HCT116 (cell line): ENCODE results near the gene PRRX2. TPM values are rescaled to one million over a fixed set of nuclear protein-coding genes. Genes with fewer than 3 reads are reported as not detected.

Source experiments
- ATAC-seq: fragments of 200-7000 bp; cut with Tn5 transposase; 2 replicates; pipeline ENCODE4 v1.9.1; 2020; ENCODE audit warnings: mild to moderate bottlenecking, moderate library complexity
- BruUV-seq: library from RNA; stranded (reverse); fragments of 400-500 nt; replicated peaks from 2 replicates; lab custom pipeline; 2021; lab: Mats Ljungman, UMichigan
- CTCF ChIA-PET: fragments of 300-600 bp; sonication (Branson Sonifier 250); formaldehyde crosslinking; loops from one replicate; lab custom pipeline; 2021; ENCODE audit warnings: antibody characterized with exemption; lab: Charles Lee
- POLR2A ChIA-PET: fragments of 300-600, 350-600 bp; sonication (Branson Sonifier 250); formaldehyde crosslinking; loops from one replicate; lab custom pipeline; 2021; ENCODE audit warnings: antibody characterized with exemption; lab: Charles Lee
- RAD21 ChIA-PET, 2 experiments: fragments of 300-600 bp; sonication (Branson Sonifier 250); formaldehyde crosslinking; loops; one replicate each; lab custom pipeline; 2023; ENCODE audit warnings: low total read pairs in 2 of 2; ENCODE audit not compliant: uncharacterized antibody in 2 of 2, unreplicated experiment in 2 of 2, low non-redundant PET in 1 of 2; lab: Charles Lee
- DNase-seq: peaks from one replicate; pipeline ENCODE4 v3.0.0-alpha.2; 2010; ENCODE audit warnings: low read depth, low spot score
- H2AFZ ChIP-seq: fragments of 200-600 bp; shearing (Covaris generic), sonication (generic); 2 replicates; pipeline ENCODE4 v1.6.1; 2017; ENCODE audit warnings: low read depth, mixed run types, mixed read lengths, antibody characterized with exemption, low read length; ENCODE audit not compliant: poor library complexity, severe bottlenecking
- H3K27ac ChIP-seq: 2 replicates; pipeline ENCODE4 v1.5.1; 2012; ENCODE audit warnings: low read depth, low read length
- H3K27me3 ChIP-seq: fragments of 200-600 bp; sonication (generic); 2 replicates; pipeline ENCODE4 v1.6.1; 2016; ENCODE audit warnings: mixed run types, low read length, mixed read lengths; ENCODE audit not compliant: insufficient read depth
- H3K36me3 ChIP-seq, 2 experiments: fragments of 200-500 bp in 1 of 2; fragments of 200-600 bp in 1 of 2; sonication (Bioruptor generic) in 1 of 2; sonication (generic) in 1 of 2; 2 replicates each; pipeline versions ENCODE4 v1.5.1 to v1.6.1; 2014 to 2016; ENCODE audit warnings: low read length in 2 of 2, inconsistent platforms in 1 of 2, mixed read lengths in 1 of 2, mixed run types in 1 of 2; ENCODE audit not compliant: insufficient read depth in 2 of 2, control insufficient read depth in 1 of 2
- H3K4me1 ChIP-seq, 2 experiments: fragments of 200-600 bp in 1 of 2; sonication (generic) in 1 of 2; 2 replicates each; pipeline versions ENCODE4 v1.5.1 to v1.6.1; 2012 to 2017; ENCODE audit warnings: low read length in 2 of 2, inconsistent platforms in 1 of 2, mild to moderate bottlenecking in 1 of 2, mixed read lengths in 1 of 2, mixed run types in 1 of 2, moderate library complexity in 1 of 2; ENCODE audit not compliant: insufficient read depth in 2 of 2, control insufficient read depth in 1 of 2
- H3K4me2 ChIP-seq: fragments of 200-600 bp; sonication (generic); 2 replicates; pipeline ENCODE4 v1.6.1; 2017; ENCODE audit warnings: mixed run types, low read length, mixed read lengths
- H3K4me3 ChIP-seq, 2 experiments: fragments of 200-600 bp in 1 of 2; sonication (generic) in 1 of 2; replicated peaks in 1 of 2; 2 replicates each; pipeline ENCODE4 v1.5.1; 2011 to 2016; ENCODE audit warnings: low read length in 2 of 2, control low read depth in 1 of 2, low read depth in 1 of 2, mild to moderate bottlenecking in 1 of 2, mixed read lengths in 1 of 2, mixed run types in 1 of 2
- H3K79me2 ChIP-seq: fragments of 200-600 bp; sonication (generic); 2 replicates; pipeline ENCODE4 v1.6.1; 2017; ENCODE audit warnings: mild to moderate bottlenecking, mixed run types, low read length, moderate library complexity, mixed read lengths; ENCODE audit not compliant: insufficient read depth
- H3K9ac ChIP-seq: fragments of 200-600 bp; sonication (generic); 2 replicates; pipeline ENCODE4 v1.6.1; 2016; ENCODE audit warnings: low read length, mixed read lengths
- H3K9me2 ChIP-seq: fragments of 200-600 bp; sonication (generic), shearing (Covaris generic); 2 replicates; pipeline ENCODE4 v1.6.1; 2017; ENCODE audit warnings: mixed run types, mild to moderate bottlenecking, moderate library complexity; ENCODE audit not compliant: insufficient read depth
- H3K9me3 ChIP-seq, 2 experiments: fragments of 200-500 bp in 1 of 2; fragments of 200-600 bp in 1 of 2; sonication (Bioruptor generic) in 1 of 2; sonication (generic) in 1 of 2; 2 replicates each; pipeline ENCODE4 v1.6.1; 2014 to 2017; ENCODE audit warnings: low read length in 2 of 2, mixed read lengths in 2 of 2, inconsistent platforms in 1 of 2, low read depth in 1 of 2, mild to moderate bottlenecking in 1 of 2, mixed run types in 1 of 2, moderate library complexity in 1 of 2; ENCODE audit not compliant: control insufficient read depth in 1 of 2, insufficient read depth in 1 of 2
- H4K20me1 ChIP-seq: fragments of 200-600 bp; sonication (generic), shearing (Covaris generic); 2 replicates; pipeline ENCODE4 v1.6.1; 2017; ENCODE audit warnings: mixed run types, mild to moderate bottlenecking, moderate library complexity; ENCODE audit not compliant: insufficient read depth
- ATF3 ChIP-seq: IDR thresholded peaks from 2 replicates; pipeline ENCODE4 v1.6.1; 2012
- CBX3 ChIP-seq: IDR thresholded peaks from 2 replicates; pipeline ENCODE4 v1.6.1; 2012; ENCODE audit warnings: low read depth
- CEBPB ChIP-seq: IDR thresholded peaks from 2 replicates; pipeline ENCODE4 v1.6.1; 2012; ENCODE audit warnings: low read depth
- EZH2 ChIP-seq: fragments of 200-600 bp; sonication (generic); IDR thresholded peaks from 2 replicates; pipeline ENCODE4 v1.6.1; 2017; ENCODE audit warnings: antibody characterized with exemption, mixed run types
- EZH2phosphoT487 ChIP-seq: fragments of 200-600 bp; IDR thresholded peaks from 2 replicates; pipeline ENCODE4 v1.6.1; 2018; ENCODE audit warnings: antibody characterized with exemption, borderline replicate concordance
- FOSL1 ChIP-seq: IDR thresholded peaks from 2 replicates; pipeline ENCODE4 v1.6.1; 2012; ENCODE audit warnings: low read depth
- JUND ChIP-seq: IDR thresholded peaks from 2 replicates; pipeline ENCODE4 v1.6.1; 2012
- MAX ChIP-seq: IDR thresholded peaks from 2 replicates; pipeline ENCODE4 v1.6.1; 2012
- POLR2A ChIP-seq: IDR thresholded peaks from 2 replicates; pipeline ENCODE4 v1.7.0; 2011; ENCODE audit warnings: borderline replicate concordance; ENCODE audit not compliant: insufficient read depth, insufficient read length; ENCODE audit errors: extremely low read depth
- POLR2AphosphoS5 ChIP-seq: IDR thresholded peaks from 2 replicates; pipeline ENCODE4 v1.6.1; 2011; ENCODE audit warnings: mild to moderate bottlenecking, low read depth, low read length, moderate library complexity
- RAD21 ChIP-seq: IDR thresholded peaks from 2 replicates; pipeline ENCODE4 v1.6.1; 2012; ENCODE audit warnings: low read depth, mild to moderate bottlenecking
- REST ChIP-seq: IDR thresholded peaks from 2 replicates; pipeline ENCODE4 v1.6.1; 2012; ENCODE audit warnings: low read depth
- SIN3A ChIP-seq: IDR thresholded peaks from 2 replicates; pipeline ENCODE4 v1.6.1; 2012; ENCODE audit warnings: low read depth
- TCF7L2 ChIP-seq: IDR thresholded peaks from 2 replicates; pipeline ENCODE4 v1.7.0; 2011; ENCODE audit warnings: borderline replicate concordance, inconsistent platforms; ENCODE audit not compliant: insufficient read depth, insufficient read length; ENCODE audit errors: extremely low read depth
- YY1 ChIP-seq: IDR thresholded peaks from 2 replicates; pipeline ENCODE4 v1.6.1; 2011; ENCODE audit warnings: low read length, low read depth, moderate library complexity, mild to moderate bottlenecking; ENCODE audit not compliant: insufficient replicate concordance; ENCODE audit errors: extremely low read depth
- ZFX ChIP-seq: fragments of 450-650 bp; IDR thresholded peaks from 2 replicates; pipeline ENCODE4 v1.6.1; 2017
- ZNF274 ChIP-seq: fragments of 200-500 bp; sonication (Bioruptor generic); IDR thresholded peaks from 2 replicates; pipeline ENCODE4 v1.6.1; 2014; ENCODE audit warnings: mild to moderate bottlenecking, low read depth, low read length, inconsistent platforms
- intact Hi-C: fragments of 100-400 bp; cut with micrococcal nuclease; formaldehyde crosslinking; loops from 2 replicates; pipeline ENCODE4 v1.10.0; 2022
- total RNA-seq: library from RNA; stranded (reverse); gene quantifications from one replicate; pipeline ENCODE4 v1.2.1, GENCODE V29; 2021; ENCODE audit not compliant: unreplicated experiment
- TF ChIP-seq, protein P1 (sequence below), 3 experiments: fragments of 200-600 bp in 1 of 3; sonication (generic) in 1 of 3; IDR thresholded peaks in 2 of 3; conservative IDR thresholded peaks in 1 of 3; 2 replicates each; pipeline ENCODE4 v1.5.1; 2012 to 2017; ENCODE audit warnings: low read depth in 2 of 3, low read length in 2 of 3, antibody characterized with exemption in 1 of 3, borderline replicate concordance in 1 of 3, control low read depth in 1 of 3, mild to moderate bottlenecking in 1 of 3, mixed read lengths in 1 of 3, mixed run types in 1 of 3, moderate library complexity in 1 of 3; ENCODE audit not compliant: insufficient read depth in 1 of 3

PRRX2 gene
- total RNA-seq, 1 experiment from 2014 or later = 25.5 TPM

- H3K27ac ChIP-seq = no peak overlapping the region
- ChIA-PET POLR2A (no interaction called here), RAD21 (no interaction called here), CTCF (no interaction called here)
- peaks cover 10% of the 10 kb centered on the region; the same call in 1 of the 2 replicates for H3K79me2 ChIP-seq
- DNase-seq (no peak), ATAC-seq (no peak)
- TF ChIP-seq CEBPB = no peak
- no peak for TF ChIP-seq CBX3
- TF ChIP-seq JUND = no peak
- no peak for TF ChIP-seq EZH2phosphoT487
- no peak for TF ChIP-seq MAX
- TF ChIP-seq EZH2 = no peak
- no peak for TF ChIP-seq REST
- TF ChIP-seq POLR2A = no peak
- TF ChIP-seq, protein P1, sequence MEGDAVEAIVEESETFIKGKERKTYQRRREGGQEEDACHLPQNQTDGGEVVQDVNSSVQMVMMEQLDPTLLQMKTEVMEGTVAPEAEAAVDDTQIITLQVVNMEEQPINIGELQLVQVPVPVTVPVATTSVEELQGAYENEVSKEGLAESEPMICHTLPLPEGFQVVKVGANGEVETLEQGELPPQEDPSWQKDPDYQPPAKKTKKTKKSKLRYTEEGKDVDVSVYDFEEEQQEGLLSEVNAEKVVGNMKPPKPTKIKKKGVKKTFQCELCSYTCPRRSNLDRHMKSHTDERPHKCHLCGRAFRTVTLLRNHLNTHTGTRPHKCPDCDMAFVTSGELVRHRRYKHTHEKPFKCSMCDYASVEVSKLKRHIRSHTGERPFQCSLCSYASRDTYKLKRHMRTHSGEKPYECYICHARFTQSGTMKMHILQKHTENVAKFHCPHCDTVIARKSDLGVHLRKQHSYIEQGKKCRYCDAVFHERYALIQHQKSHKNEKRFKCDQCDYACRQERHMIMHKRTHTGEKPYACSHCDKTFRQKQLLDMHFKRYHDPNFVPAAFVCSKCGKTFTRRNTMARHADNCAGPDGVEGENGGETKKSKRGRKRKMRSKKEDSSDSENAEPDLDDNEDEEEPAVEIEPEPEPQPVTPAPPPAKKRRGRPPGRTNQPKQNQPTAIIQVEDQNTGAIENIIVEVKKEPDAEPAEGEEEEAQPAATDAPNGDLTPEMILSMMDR (IDR thresholded peaks at IDR 0.05 in 2 of 3, conservative IDR thresholded peaks at IDR 0.05 in 1 of 3; ENCODE audit: borderline replicate concordance in 1 of 3, insufficient read depth in 1 of 3, low read depth in 2 of 3, low read length in 2 of 3) = no peak
- TF ChIP-seq POLR2AphosphoS5 = no peak
- TF ChIP-seq TCF7L2 = no peak
- TF ChIP-seq ZNF274 = no peak
- no peak for TF ChIP-seq FOSL1
- TF ChIP-seq RAD21 = no peak
- no peak for TF ChIP-seq YY1
- no peak for TF ChIP-seq SIN3A
- no peak for TF ChIP-seq ZFX
- TF ChIP-seq ATF3 = no peak
- no peak overlapping the region for H2AFZ ChIP-seq
- intact Hi-C loops = no loop called here
- H3K4me3 ChIP-seq = no peak overlapping the region
- H3K9ac ChIP-seq = no peak overlapping the region
- H3K4me1 ChIP-seq = peaks cover 15 to 27% of the 10 kb centered on the region in 2 experiments
- no peak overlapping the region for H3K4me2 ChIP-seq
- no peaks in the 10 kb centered on the region for H3K36me3 ChIP-seq
- H3K9me2 ChIP-seq = no peaks in the 10 kb centered on the region
- H3K27me3 ChIP-seq = no peaks in the 10 kb centered on the region
- TSS peak; percentile 26 for BruUV-seq
- no peaks in the 10 kb centered on the region for H3K9me3 ChIP-seq
- no peaks in the 10 kb centered on the region for H4K20me1 ChIP-seq
Observed at GRCh38 chr9:129669141-129669718, 3.8 kb downstream of the PRRX2 start.
